GM18907 (cell line): Measurements from ENCODE around the gene PCBP3.

Source experiments
- ATAC-seq: cut with Tn5 transposase; IDR thresholded peaks from one replicate; pipeline ENCODE4 v1.9.1; 2021; ENCODE audit warnings: mild to moderate bottlenecking, moderate library complexity; ENCODE audit not compliant: unreplicated experiment

Gene PCBP3

DNA sequence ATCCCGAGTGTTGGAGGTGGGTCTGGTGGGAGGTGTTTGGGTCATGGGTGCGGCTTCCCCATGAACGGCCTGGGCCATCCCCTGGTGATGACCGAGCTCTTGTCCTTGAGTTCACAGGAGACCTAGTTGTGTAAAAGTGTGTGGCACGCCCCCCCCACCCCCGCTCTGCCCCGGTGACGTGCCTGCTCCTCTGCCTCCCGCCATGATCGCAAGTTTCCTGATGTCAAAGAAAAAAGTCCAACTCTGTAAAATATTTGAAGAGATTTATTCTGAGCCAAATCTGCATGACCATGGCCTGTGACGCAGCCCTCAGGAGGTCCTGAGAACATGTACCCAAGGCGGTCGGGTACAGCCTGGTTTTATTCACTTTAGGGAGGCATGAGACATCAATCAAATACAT lies 212.9 kb downstream of the PCBP3 start:
- no peak for ATAC-seq

DNA sequence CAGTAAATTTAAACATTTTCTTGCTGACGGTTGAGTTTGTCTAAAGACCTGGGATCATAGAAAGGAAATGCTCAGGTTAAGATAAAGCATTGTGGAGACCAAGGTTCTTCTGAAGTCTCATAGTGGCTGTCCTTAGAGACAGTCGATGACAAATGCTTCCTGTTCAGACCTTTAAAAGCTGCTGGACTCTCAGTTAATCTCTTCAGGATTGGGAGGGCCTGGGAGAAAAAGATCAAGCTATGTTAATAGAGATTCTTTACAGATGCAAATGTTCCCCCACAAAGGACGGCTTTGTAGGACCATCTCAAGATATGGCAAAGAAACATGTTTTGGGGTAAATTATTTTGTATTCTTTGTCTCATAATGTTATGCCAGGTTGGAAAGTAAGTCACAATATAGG lies 213.4 kb downstream of the PCBP3 start:
- ATAC-seq: no peak

DNA sequence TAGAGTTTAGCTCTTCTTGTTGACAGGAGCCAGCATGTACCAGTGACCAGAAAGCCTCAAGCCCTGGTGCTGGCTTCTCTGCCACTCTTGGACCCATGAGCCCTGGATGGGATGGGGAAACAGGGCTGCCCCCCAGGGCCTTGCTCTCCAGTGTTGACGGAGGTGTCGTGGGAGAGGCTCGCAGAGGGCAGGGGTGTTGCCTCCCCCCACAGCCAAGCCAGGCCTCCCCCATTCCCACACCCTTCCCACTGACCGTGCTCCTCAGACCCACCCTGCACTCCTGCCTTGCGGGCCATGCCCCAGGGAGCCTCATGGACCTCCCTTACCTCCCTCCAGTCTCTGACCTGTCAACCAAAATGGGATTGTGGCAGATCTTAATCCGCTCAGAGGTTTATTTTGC lies 214.2 kb downstream of the PCBP3 start:
- no peak for ATAC-seq

DNA sequence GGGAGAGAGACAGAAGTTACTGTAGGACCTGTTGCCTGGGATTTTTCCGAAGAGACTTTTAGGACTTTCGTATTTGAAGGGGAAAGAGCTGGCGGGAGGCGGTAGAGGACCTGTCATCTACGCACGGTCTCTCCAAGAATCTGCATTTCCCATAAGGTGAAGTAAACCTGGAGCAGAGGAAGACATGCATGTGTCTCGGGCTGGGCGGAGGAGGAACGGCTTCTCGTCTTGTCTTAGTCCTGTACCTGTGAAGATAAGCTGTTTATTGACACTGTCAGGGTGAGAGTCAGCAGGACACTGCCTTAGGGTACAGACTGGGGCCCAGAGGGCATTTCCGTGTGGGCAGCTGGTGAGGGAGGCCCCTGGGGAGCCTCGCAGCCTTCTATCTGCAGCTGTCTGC lies 214.7 kb downstream of the PCBP3 start:
- ATAC-seq: no peak

DNA sequence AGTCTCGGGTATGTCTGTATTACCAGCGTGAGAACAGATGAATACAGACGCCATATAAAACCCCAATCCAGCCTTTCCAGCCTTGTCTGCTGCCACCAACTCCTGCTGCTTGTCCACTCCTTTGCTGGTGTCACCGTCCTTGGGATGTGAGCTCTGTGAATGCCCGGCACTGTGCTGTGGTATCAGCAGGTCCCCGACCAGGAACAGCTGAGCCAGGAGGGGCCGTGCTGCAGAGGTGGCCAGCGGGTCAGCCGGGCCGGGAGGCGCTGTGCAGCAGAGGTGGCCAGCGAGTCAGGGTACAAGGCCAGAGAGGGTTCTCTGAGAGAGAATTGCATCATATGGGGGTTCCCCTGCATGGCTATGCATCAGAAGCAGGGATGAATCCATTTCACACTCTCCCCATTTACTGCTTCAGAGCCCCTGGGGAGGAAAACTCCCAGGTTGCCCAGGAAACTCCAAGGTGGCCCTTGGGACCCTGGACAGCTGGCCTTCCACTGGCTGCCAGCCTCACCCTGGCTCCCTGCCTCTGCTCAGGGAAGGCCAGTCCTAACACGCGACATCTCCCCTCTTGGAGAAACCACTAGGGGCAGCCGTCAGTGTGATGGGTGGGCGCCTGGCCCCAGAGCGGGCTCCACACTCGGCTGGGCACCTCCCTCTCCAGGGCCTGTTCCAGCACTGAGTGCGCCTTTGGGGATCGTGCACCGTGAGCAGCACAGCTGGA lies 215.7 kb downstream of the PCBP3 start:
- no peak for ATAC-seq

DNA sequence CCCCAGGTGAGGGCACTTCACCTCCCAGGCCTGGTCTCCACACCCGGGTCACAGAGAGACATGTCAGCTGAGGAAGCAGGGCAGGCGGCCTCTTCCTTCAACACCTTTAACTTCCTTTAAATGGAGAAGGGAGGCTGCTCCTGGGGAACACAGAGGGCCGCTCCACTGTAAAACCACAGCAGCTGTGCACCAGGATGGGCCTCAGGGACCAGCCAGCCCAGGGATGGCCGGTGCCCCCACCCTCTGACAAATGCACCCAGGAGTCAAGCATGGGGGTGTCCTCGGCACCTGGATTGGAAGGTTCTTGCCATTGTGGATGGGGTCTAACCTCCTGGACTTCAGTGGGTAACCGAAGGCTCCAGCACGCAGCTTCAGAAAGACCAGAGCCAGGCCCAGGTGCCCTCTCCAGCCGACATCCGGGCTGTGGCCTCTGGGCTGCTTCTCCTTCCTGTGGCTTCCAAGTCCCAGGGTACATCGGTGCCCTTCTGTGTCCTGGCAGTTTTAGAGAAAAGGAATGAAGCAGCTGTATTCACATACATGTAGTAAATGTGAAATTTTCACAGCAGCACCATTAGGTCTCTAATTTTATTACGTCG lies 216.3 kb downstream of the PCBP3 start:
- ATAC-seq: no peak

DNA sequence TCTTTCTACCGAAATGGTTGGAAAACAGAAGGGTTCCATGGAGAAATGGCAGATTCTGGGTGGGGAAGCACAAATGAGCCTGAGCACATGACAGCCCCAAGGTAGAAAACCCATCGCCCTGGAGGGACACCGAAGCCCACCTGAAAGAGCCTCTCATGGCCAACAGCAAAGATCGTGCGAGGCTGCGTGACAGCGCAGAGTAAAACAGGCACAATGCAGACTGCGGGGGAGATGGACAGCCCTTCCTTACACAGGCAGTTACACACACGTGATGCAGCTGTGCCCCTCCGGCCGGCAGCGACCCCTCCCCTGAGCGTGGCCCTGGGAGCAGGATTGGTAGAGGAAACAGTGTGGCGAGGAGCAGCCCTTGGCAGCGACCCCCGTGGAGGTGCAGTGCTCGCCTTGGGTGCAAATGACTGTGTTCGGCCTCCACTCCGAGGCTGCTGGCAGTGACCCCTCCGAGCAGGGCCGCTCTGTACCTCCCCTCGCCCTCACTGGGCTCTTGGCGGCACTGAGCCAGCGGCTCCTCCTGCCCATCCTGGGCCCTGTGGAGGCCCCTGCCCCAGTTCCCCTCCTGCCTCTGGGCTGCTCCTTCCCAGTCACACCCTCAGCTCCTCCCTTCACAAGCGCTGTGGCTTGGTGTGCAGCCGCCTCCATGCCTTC lies 217.1 kb downstream of the PCBP3 start:
- ATAC-seq: no peak

DNA sequence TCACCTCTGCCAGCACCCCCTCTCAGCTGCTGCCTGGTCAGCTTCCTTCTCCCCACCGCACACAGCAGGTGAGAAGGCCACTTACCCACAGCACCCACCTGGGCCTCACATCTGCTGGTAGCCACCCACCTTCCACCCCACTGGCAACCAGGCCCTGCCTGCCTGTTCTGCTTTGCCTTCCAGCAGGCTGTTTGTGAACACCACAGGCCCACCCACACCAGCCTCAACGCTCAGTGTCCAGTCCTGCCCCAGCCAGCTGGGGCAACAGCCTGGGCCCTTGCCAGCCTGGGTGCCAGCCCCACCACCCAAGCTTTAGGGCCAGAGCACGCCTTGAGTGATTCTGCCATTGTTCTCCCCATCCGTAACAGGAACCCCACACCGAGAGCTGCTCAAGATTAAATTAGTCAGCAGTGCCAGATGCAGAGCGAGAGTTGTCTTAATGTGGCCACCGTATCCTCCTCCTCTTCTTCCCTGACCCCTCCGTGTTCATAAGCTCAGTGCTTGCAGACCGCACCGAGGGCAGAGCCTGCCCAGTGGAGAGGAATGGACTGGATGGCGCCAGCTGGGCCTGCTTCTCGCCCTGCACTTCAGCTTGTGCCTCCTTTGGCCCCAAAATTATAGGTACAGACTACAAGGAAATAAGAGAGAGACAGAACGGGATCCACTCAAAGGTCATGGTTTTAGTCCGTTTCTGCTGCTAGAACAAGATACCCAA lies 217.8 kb downstream of the PCBP3 start:
- no peak for ATAC-seq

DNA sequence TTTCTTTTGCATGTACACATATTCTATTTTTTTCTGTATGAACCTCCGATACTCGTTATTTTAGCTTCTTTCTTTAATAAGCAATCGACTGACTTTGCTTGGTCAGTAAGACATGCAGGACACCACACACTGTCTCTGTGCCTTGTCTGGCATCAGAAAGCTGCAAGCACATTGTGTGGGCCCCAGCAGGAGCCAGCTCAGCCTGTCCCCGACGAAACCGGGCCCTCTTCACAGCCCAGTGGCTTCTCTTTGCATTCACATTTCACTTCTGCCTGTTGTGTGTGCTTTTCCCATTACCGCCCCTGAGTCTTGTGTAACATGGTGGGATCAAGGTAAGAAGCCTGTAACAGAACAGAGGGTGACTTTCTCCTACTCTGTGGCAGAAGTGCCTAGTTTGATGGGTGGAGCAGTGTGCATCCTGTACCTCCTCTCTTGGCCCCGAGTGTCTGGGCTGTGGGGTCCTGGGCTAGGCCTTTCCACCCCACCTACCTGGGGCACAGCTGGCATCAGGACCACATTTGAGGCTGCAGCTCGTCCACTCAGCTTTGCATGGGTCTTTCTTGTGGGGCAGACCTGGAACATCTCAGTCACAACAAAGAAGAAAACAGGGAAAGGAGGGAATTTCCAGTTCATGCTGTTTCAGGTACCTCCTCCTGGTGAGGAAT lies 219.2 kb downstream of the PCBP3 start:
- ATAC-seq: no peak

DNA sequence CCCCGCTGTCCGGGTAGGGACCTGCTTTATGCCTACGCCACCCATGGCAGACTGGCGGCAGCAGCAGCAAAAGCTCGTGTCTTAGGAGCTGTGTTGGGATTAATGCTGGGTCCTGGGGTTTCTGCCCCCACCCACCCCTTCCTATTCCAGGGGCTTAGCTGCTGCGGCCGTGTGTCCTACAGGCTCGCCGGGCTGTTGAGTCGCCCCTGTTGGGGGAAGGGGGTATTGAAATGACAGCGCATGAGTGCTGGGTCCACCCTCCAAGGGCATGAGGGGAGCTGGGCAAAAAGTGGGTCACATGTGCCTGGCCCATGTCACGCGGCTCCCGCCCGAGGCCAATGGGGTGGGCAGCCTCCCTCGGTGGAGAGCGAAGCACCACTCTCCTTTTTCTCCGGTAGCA lies 219.7 kb downstream of the PCBP3 start:
- ATAC-seq: no peak

DNA sequence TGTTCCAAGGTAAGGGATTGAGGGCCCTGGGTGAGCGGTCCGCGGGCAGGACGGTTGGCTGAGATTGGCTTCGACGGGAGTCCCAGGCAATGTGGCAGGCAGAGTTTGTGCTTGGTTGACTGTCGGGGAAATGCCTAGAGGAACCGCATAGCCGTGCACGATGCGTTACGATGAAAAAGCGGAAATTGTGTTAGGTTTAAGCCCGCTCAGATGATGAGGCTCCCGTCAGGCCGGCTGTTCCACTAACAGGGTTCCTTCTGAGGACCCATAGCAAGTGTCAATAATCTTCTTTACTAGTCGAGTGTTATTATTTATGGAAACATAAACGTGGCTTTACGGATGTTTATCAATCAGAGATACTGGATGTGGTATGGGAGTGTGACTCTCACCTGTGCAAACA lies 220.2 kb downstream of the PCBP3 start:
- no peak for ATAC-seq

DNA sequence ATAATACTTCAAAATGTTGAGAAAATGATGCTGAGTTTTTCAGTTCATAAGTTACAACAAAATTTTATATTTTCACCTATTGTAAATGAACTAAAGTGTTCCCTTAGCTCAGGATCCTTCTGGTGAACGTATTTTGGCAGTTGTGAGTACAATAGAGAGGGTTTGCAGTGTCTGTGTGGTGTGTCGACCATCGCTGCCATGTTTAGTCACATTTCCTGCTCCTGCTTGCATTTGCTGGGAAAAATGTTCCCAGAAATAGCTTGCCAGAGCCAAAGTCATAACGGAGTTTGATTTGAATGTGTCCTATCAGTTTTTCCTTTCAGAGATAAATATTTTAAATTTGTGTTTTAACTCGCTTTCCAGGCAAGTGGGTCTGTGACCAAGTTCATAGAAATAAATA lies 220.9 kb downstream of the PCBP3 start:
- ATAC-seq: no peak

DNA sequence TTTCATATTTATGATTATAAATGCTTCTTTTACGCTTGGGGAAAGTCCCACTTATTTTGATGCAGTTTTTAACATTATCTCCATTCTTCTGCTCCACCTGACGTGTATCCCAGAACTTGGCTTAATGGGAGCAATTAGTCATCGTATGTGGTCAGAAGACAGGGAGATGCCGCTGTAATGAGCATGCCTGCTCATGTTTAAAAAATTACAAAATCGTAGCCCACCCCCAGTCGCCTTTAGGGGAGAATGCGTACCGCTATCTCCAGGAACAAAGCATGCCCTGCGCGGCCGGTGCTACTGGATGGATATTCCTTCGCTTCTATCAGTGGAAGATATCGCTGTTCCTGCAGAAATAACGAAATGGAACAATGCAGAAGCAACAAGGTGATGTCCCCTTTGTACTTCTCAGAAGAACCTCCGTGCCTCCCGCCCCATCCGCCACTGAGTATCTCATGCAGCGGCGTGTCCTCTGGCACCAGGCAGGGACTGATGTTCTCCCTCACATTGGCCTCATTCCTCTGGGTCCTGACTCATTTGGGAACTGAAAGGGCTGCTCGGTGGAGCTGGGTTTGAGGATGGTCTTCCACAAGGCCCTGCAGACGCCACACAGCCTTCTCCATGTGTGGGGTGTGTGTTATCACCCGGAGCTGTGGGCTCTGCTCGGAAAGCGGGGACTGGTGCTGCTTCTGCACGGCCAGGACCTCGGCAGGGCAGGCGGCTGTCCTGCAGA lies 221.7 kb downstream of the PCBP3 start:
- no peak for ATAC-seq

DNA sequence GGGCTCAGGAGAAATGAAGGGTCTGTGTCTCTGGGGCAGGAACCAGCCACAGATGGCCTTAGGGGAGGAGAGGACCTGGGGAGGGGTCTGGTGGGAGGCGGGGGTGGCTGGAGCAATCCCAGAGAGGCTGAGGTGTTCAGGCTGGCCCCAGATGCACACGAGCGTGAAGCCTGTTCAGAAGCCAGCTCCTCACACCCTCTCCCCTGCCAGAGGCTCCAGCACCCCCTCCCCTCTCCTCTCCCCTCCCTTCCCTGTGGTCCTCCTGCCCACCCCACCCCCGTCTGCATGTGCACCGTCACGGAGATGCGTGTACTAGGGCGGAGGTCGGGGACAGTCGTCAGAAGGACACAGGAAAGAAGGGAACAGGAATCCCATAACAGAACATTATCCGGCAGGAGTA lies 223.0 kb downstream of the PCBP3 start:
- ATAC-seq: no peak

DNA sequence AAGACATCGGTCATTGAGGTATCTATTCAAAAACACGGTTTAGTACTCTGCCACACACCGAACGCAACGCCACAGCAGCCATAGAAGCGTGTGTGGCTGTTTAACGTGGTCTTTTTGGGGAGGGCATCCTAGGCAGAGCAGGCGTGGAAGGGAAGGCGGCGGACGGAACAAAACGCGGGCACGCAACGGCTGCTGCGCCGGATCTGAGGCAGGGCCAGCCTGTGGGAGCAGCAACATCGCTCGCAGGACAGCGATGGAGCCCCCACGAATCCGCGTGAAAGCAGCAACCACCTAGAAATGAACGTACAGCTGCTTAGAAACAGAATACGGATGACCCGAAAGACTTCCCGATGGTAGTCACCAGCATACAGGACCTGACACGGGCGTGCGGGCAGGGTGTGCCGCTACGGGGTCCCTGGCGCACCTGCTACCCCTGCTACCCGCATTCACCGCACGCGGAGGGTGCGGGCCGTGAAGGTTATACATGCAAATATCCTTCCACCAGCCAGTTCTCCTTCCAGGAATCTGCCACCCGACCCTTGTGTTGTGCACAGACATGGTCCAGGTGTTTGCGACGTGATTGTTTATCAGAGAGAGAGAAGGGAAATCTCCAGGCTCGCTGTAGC lies 223.6 kb downstream of the PCBP3 start:
- no peak for ATAC-seq

DNA sequence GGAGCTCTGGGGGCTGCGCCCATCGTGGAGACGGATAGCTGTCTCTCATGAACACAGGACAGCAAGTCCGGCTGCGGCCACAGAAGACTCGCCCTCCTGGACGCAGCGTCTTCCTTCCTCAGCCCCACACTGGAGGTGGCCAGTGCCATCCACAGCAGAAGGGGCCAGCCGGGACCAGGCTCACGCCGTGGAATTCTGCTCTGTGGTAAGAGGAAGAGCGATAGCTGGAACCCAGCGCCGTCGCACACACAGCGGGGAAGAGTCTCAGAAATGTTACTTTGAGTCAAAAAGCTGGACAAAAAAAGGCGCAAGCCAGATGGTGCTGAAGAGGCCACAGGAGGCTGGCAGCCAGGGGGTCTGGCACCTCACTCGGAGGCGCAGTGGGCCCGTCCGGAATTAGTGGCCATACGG lies 224.2 kb downstream of the PCBP3 start:
- no peak for ATAC-seq

DNA sequence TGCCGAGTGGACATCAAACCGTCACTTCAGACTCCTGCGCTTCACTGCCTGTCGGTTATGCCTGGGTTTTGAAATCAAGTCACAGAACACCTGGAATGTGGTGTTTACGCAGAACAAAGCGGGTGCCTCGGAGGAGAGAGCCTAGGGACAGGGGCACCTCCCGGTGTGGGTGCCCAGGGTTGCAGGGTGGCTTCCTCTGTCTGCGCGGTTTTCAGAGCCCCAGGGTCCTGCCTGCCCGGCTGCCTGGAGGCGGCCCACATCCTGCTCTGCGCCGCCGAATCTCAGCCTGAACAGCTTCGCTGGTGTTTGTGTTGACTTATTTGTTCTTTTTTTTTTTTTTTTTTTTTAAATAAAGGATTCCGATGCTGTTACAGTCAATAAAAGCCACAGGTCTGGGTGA lies 224.6 kb downstream of the PCBP3 start:
- no peak for ATAC-seq

DNA sequence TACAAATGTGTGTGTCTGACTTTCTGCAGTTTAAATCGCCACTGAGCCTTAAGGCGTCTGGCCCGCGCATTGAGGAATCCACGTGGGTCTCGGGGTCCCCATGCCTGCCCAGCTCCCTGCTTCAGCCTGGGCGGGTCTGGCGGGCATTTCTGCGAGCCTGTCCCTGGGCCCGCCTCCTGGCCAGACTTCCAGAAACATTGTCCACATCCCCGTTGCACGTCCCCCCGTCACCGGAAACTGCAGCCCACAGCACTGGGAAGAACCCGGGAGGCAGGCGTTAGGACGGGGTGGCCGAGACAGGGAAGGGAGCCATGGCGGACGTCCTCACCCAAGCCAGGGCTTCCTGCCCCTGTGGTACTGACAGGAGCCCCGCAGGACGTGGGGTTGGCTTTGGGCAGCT lies 225.0 kb downstream of the PCBP3 start:
- ATAC-seq: no peak

DNA sequence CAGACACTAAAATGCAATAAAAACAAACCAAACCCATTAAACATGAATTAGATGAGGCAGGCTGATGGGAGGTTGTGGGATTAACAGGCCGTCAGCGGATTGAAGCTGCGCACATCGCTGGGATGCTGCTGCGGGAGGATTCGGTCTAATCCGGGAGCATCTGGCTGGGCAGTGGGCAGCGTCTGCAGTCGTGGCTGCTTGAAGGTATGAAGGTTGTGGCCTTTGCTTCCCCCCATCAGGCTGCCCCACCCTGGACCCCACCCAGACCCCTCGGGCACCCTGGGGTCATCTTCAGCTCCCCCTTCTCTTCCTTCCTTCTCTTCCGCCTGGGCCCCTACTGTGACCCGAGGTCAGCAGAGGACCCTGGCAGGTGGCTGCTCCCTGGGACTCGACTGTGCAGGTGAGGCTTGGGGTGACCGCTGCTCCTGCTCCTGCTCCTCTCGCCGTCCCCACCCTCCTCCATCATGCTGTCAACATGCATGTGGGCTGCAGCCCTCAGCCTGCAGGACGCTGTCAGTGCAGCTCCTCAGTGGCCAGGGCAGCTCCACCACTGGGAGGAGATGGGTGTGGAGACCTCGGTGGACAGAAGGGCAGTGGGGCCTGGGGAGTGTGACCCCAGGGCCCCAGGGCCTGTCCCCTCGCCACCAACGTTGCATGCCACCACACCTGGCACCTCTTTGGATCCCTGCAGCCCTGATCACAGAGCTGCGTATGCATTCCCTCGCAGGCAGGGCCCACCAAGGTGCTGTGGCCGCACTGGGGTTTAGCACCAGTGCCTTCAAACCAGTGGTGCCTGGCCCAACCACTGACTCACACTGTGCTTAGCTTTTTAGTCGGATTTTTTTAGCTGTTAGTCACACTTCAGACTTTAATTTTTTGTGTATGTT lies 225.8 kb downstream of the PCBP3 start:
- ATAC-seq: no peak
